KMS-11 (cell line): ENCODE measurements around the gene PCSK6.

Experiments used
- H2AFZ ChIP-seq: fragments of 200-600 bp; sonication (generic); 2 replicates; pipeline ENCODE4 v1.6.1; 2016; ENCODE audit warnings: antibody characterized with exemption, mixed run types, low read depth
- H3K27ac ChIP-seq: fragments of 200-600 bp; sonication (generic); 2 replicates; pipeline ENCODE4 v1.6.1; 2016; ENCODE audit warnings: mild to moderate bottlenecking, mixed run types
- H3K27me3 ChIP-seq: fragments of 200-600 bp; sonication (generic); 2 replicates; pipeline ENCODE4 v1.6.1; 2017; ENCODE audit warnings: mild to moderate bottlenecking, low read depth, mixed run types, moderate library complexity; ENCODE audit not compliant: insufficient read depth
- H3K36me3 ChIP-seq: fragments of 200-600 bp; sonication (generic); 2 replicates; pipeline ENCODE4 v1.6.1; 2017; ENCODE audit warnings: mild to moderate bottlenecking, mixed run types; ENCODE audit not compliant: insufficient read depth
- H3K4me1 ChIP-seq: fragments of 200-600 bp; sonication (generic); 2 replicates; pipeline ENCODE4 v1.6.1; 2016; ENCODE audit warnings: mild to moderate bottlenecking, low read depth, mixed run types; ENCODE audit not compliant: poor library complexity, severe bottlenecking
- H3K4me2 ChIP-seq: fragments of 200-600 bp; sonication (generic); 2 replicates; pipeline ENCODE4 v1.7.0; 2016; ENCODE audit warnings: mild to moderate bottlenecking, mixed run types
- H3K4me3 ChIP-seq: fragments of 200-600 bp; sonication (generic); IDR thresholded peaks from 2 replicates; pipeline ENCODE4 v1.6.1; 2017; ENCODE audit warnings: low read depth, low read length, mixed read lengths; ENCODE audit not compliant: insufficient read depth
- H3K79me2 ChIP-seq: fragments of 200-600 bp; sonication (generic); 2 replicates; pipeline ENCODE4 v1.6.1; 2016; ENCODE audit warnings: low read depth, mixed run types; ENCODE audit not compliant: insufficient read depth
- H3K9ac ChIP-seq: fragments of 200-600 bp; sonication (generic); 2 replicates; pipeline ENCODE4 v1.6.1; 2016; ENCODE audit warnings: mild to moderate bottlenecking, mixed run types
- H4K20me1 ChIP-seq: fragments of 200-600 bp; sonication (generic); 2 replicates; pipeline ENCODE4 v1.6.1; 2016; ENCODE audit warnings: mild to moderate bottlenecking, mixed run types; ENCODE audit not compliant: insufficient read depth
- TF ChIP-seq, protein P1 (sequence below): fragments of 200-600 bp; sonication (generic); conservative IDR thresholded peaks from 2 replicates; pipeline ENCODE4 v1.6.1; 2017; ENCODE audit warnings: low read depth, mild to moderate bottlenecking, antibody characterized with exemption, low read length, moderate library complexity, mixed read lengths

Gene PCSK6

DNA sequence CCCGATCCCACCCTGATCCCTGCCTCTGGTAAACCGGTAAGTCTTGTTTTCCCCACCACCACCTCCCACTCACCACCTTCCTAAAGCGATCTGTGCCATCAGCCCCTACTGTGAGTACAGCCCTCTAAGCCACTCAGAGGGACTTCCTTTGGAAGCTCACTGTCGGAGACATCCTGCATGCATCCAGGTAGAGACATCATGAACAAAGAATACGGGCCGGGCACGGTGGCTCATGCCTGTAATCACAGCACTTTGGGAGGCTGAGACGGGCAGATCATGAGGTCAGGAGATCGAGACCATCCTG lies 13.7 kb upstream of the PCSK6 start:
- H3K36me3 ChIP-seq: no peaks in the 10 kb centered on the region
- H3K4me3 ChIP-seq: no peak overlapping the region
- no peaks in the 10 kb centered on the region for H4K20me1 ChIP-seq
- H3K27me3 ChIP-seq: no peaks in the 10 kb centered on the region
- H2AFZ ChIP-seq: no peak overlapping the region
- H3K79me2 ChIP-seq: no peaks in the 10 kb centered on the region
- peaks cover 12% of the 10 kb centered on the region for H3K4me1 ChIP-seq
- no peak overlapping the region for H3K27ac ChIP-seq
- H3K9ac ChIP-seq: no peak overlapping the region
- TF ChIP-seq, protein P1, sequence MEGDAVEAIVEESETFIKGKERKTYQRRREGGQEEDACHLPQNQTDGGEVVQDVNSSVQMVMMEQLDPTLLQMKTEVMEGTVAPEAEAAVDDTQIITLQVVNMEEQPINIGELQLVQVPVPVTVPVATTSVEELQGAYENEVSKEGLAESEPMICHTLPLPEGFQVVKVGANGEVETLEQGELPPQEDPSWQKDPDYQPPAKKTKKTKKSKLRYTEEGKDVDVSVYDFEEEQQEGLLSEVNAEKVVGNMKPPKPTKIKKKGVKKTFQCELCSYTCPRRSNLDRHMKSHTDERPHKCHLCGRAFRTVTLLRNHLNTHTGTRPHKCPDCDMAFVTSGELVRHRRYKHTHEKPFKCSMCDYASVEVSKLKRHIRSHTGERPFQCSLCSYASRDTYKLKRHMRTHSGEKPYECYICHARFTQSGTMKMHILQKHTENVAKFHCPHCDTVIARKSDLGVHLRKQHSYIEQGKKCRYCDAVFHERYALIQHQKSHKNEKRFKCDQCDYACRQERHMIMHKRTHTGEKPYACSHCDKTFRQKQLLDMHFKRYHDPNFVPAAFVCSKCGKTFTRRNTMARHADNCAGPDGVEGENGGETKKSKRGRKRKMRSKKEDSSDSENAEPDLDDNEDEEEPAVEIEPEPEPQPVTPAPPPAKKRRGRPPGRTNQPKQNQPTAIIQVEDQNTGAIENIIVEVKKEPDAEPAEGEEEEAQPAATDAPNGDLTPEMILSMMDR: no peak
- no peak overlapping the region for H3K4me2 ChIP-seq

DNA sequence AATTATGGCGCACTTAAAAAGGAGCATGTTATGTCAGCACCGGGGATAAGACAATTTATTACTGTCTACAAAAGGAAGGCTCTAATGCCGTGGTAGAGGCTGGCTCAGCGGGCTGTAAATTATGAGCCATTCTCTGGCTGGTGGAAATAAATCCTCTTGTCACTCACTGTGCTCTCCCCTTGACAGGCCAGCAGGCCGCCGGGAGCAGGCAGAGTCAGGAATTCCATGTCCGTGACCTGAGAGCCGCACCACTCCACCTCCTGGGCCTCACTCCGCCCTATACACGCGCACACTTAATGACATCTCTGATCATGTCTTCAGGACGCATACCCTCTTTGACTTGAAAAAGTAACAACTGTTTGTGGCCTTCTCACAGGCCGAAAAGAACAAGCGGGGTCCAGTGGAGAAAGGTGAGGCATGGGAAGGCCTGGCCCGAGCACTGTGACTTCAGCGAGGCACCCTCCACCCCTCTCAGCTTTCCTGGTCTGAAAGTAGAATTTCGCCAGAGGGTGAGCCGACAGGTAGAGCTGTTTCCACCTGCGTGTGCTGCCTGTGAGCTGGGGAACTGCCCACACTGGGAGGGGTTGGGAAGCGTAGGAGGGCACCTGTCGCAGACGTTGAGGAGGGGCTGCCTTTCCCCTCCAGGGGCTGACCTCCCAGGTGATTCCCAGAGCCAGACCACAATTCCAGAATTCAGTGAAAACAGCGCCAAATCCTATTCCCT lies 13.2 kb upstream of the PCSK6 start:
- Histone ChIP-seq H4K20me1 (no peaks in the 10 kb centered on the region), H3K36me3 (no peaks in the 10 kb centered on the region), H3K27me3 (no peaks in the 10 kb centered on the region), H3K4me2 (no peak overlapping the region), H3K79me2 (no peaks in the 10 kb centered on the region), H3K4me1 (peaks cover 12% of the 10 kb centered on the region), H3K4me3 (no peak overlapping the region), H2AFZ (no peak overlapping the region), H3K27ac (no peak overlapping the region), H3K9ac (no peak overlapping the region)
- TF ChIP-seq, protein P1: no peak

DNA sequence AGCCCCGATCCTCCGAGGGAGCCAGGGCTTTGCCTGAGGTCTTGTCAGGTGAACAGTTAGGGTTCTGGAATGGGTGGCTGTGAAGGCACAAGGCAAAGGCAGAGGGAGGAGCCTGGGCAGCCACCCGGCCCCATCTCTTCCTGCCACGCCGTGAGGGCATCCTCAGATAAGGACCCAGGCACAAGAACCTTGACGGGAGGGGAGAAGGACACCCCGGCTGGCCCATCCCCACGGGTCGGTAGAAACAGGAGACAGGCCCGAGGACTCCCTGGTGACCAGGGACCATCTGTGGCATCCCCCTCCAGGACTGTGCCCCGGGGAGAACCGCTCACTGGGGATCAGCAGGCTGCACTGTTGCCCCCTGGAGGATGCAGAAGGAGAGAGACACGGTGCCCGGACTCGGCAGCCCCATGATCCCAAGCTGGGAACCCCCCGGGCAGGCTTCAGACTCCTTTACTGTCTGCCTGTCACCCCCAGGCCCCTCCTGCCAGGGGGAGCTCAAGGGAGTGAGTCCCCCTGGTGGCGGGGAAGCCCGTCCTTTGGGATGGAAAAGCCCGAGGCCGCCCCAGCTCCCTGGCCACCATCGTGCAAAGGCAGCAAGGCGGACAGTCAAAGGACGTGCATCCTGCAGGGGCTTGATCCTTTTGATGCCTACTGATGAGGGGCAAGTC lies 12.3 kb upstream of the PCSK6 start:
- TF ChIP-seq, protein P1: 0 out of 2 replicates have a peak, but pooled peaks have one; percentile 23
- H3K27ac ChIP-seq: no peak overlapping the region
- H3K79me2 ChIP-seq: no peaks in the 10 kb centered on the region
- H3K4me3 ChIP-seq: no peak overlapping the region
- no peaks in the 10 kb centered on the region for H3K36me3 ChIP-seq
- H3K4me2 ChIP-seq: no peak overlapping the region
- H3K27me3 ChIP-seq: no peaks in the 10 kb centered on the region
- peaks cover 12% of the 10 kb centered on the region for H3K4me1 ChIP-seq
- H4K20me1 ChIP-seq: no peaks in the 10 kb centered on the region
- no peak overlapping the region for H2AFZ ChIP-seq
- H3K9ac ChIP-seq: no peak overlapping the region

DNA sequence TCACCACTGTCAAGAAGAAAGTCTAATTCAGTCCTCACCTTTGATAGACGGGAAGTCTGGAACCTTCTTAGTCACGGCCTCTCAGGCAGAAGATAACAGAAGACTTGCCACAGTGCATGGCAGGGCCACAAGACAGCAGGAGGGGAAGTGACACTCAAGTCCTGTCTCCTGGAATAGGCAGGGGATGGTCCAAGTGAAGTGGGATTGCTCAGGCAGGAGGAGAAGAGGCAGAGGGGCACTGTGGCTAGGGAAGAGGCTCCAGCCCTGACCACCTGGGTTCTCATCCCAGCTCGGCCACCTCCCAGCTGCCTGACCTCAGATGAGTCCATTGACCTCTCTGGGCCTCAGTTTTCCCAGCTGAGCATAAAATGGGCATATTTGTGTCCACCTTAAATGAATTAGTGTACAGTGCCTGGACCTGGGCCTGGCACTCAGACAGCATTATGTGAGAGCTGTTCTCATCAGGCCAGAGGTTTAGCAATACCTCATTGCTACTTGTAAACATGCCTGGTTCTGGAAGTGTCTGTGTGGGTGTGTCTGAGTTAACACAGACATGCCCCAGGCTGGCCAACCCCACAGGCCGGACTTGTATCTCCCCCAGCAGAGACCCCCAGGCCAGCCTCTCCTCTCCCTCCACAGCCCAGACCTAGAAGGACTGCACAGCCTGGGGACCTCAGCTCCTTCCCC lies 11.5 kb upstream of the PCSK6 start:
- TF ChIP-seq, protein P1: no peak
- Histone ChIP-seq H3K4me1 (peaks cover 12% of the 10 kb centered on the region), H3K27me3 (no peaks in the 10 kb centered on the region), H2AFZ (peak overlapping the region; percentile 36; the same call in 1 of the 2 replicates), H3K79me2 (no peaks in the 10 kb centered on the region), H3K4me3 (no peak overlapping the region), H4K20me1 (no peaks in the 10 kb centered on the region), H3K9ac (no peak overlapping the region), H3K36me3 (no peaks in the 10 kb centered on the region), H3K27ac (no peak overlapping the region), H3K4me2 (peak overlapping the region; percentile 38; the same call in 1 of the 2 replicates)
